ENCODE data around the gene DUSP6. TPM values are rescaled to one million over a fixed set of nuclear protein-coding genes. Genes with fewer than 3 reads are reported as not detected.

The DUSP6 gene
- total and polyA plus RNA-seq, 2 of the 8 experiments (the other 6 are each of a cell fraction or from before 2014, with no cell fraction given): 99.3 to 179 TPM

GRCh38 chr12:89299931-89300330, 52.4 kb downstream of the DUSP6 start (continued):
- no peak for TF ChIP-seq CHD7 (IDR thresholded peaks at IDR 0.05; ENCODE audit: insufficient replicate concordance, low read length)
- no peak for TF ChIP-seq GTF2F1 (IDR thresholded peaks at IDR 0.05; ENCODE audit: borderline replicate concordance, low read depth, low read length)
- no peak for TF ChIP-seq ATF2 (IDR thresholded peaks at IDR 0.05; ENCODE audit: low read length)
- no peak for TF ChIP-seq SIX5 (IDR thresholded peaks at IDR 0.05; ENCODE audit: low read depth, low read length)
- TF ChIP-seq JUND (IDR thresholded peaks at IDR 0.05; ENCODE audit: low read length): no peak
- no peak for TF ChIP-seq RFX5 (IDR thresholded peaks at IDR 0.05; ENCODE audit: borderline replicate concordance, low read depth, low read length)
- no peak for TF ChIP-seq ASH2L (IDR thresholded peaks at IDR 0.05; ENCODE audit: low read length)
- no peak for TF ChIP-seq CBX5 (IDR thresholded peaks at IDR 0.05; ENCODE audit: low read depth, low read length)
- TF ChIP-seq CTBP2 (IDR thresholded peaks at IDR 0.05; ENCODE audit: borderline replicate concordance, insufficient read depth, insufficient read length, low read length): no peak
- no peak for TF ChIP-seq CHD2 (IDR thresholded peaks at IDR 0.05; ENCODE audit: low read length)
